Spleen (tissue), 11 donors: ENCODE data around the gene HILPDA. TPM values are rescaled to one million over a fixed set of nuclear protein-coding genes. Genes with fewer than 3 reads are reported as not detected.

Source experiments
- DNase-seq: peaks from one replicate; pipeline ENCODE4 v3.0.0-alpha.2; 2020
- H3K27ac ChIP-seq, 8 donors: fragments of 200-600 bp; sonication (generic) in 7 of 8; 1 replicate in 4 of 8; 2 replicates in 4 of 8; pipeline versions ENCODE4 v1.5.0 to v1.8.0; 2016 to 2021; ENCODE audit warnings: inconsistent platforms in 4 of 8, mild to moderate bottlenecking in 4 of 8, moderate library complexity in 1 of 8
- H3K27me3 ChIP-seq, 7 donors: fragments of 200-600 bp; sonication (generic) in 6 of 7; replicated peaks in 1 of 7; 1 replicate in 4 of 7; 2 replicates in 3 of 7; pipeline versions ENCODE4 v1.5.0 to v1.8.0; 2016 to 2021; ENCODE audit warnings: inconsistent platforms in 3 of 7, mild to moderate bottlenecking in 1 of 7
- H3K36me3 ChIP-seq, 6 donors: fragments of 200-600 bp; sonication (generic) in 5 of 6; 1 replicate in 4 of 6; 2 replicates in 2 of 6; pipeline versions ENCODE4 v1.5.0 to v1.8.0; 2016 to 2021; ENCODE audit warnings: inconsistent platforms in 2 of 6
- H3K4me1 ChIP-seq, 6 donors: fragments of 200-600 bp; sonication (generic) in 5 of 6; 1 replicate in 3 of 6; 2 replicates in 3 of 6; pipeline versions ENCODE4 v1.5.0 to v1.8.0; 2016 to 2021; ENCODE audit warnings: inconsistent platforms in 3 of 6
- H3K4me3 ChIP-seq, 8 donors: fragments of 200-600 bp; sonication (generic) in 7 of 8; 1 replicate in 4 of 8; 2 replicates in 4 of 8; pipeline versions ENCODE4 v1.5.0 to v1.8.0; 2016 to 2021; ENCODE audit warnings: inconsistent platforms in 4 of 8, mild to moderate bottlenecking in 4 of 8, moderate library complexity in 2 of 8
- H3K9me3 ChIP-seq, 8 donors: fragments of 200-600 bp; sonication (generic) in 7 of 8; 1 replicate in 4 of 8; 2 replicates in 4 of 8; pipeline versions ENCODE4 v1.5.0 to v1.8.0; 2016 to 2021; ENCODE audit warnings: inconsistent platforms in 4 of 8
- POLR2A ChIP-seq, 3 donors: fragments of 450-650 bp; IDR thresholded peaks; one replicate each; pipeline ENCODE4 v1.5.1; 2017; ENCODE audit warnings: antibody characterized with exemption in 3 of 3, mild to moderate bottlenecking in 1 of 3
- POLR2AphosphoS5 ChIP-seq, 3 donors: sonication (generic); formaldehyde crosslinking; IDR thresholded peaks; one replicate each; pipeline ENCODE4 v1.5.1; 2017; ENCODE audit warnings: antibody characterized with exemption in 3 of 3
- WGBS, 5 donors: extraction: QIAGEN DNeasy Blood & Tissue Kit in 3 of 5; methylation state at CpG; one replicate each; pipeline versions ENCODE4 v1.1.5 to v1.1.7; 2013 to 2018; 5-methylcytosine and 5-hydroxymethylcytosine counted together
- intact Hi-C: fragments of 100-400 bp; cut with DNase I; formaldehyde crosslinking; loops from one replicate; pipeline ENCODE4 v1.15.0; 2023; ENCODE audit warnings: low total_unique reads
- polyA plus RNA-seq, 3 donors: library from polyadenylated mRNA; stranded (reverse); fragments of 200-250 nt; gene quantifications; one replicate each; pipeline ENCODE4 v1.2.1, GENCODE V29; 2013
- total RNA-seq, 7 donors: library from RNA; depleted of rRNA in 3 of 7; stranded (reverse); fragments of >200 nt in 3 of 7; fragmentation: NEBNext Ultra II Directional in 4 of 7; extraction: Animal tissue kit (Norgen Biotek cat#: 25700) in 4 of 7; gene quantifications; one replicate each; pipeline versions ENCODE4 v1.1.0 to v1.2.1, GENCODE V29; 2016 to 2021
- TF ChIP-seq, protein P1 (sequence below), 11 experiments: fragments of 200-600 bp in 7 of 11; fragments of 450-650 bp in 4 of 11; sonication (generic) in 4 of 11; IDR thresholded peaks in 8 of 11; conservative IDR thresholded peaks in 3 of 11; 1 replicate in 7 of 11; 2 replicates in 4 of 11; pipeline versions ENCODE4 v1.4.0 to v1.8.0; 2016 to 2021; ENCODE audit warnings: antibody characterized with exemption in 11 of 11, inconsistent platforms in 4 of 11, mild to moderate bottlenecking in 1 of 11
- donor health status: healthy with polysubstance abuse.
- donor health status: DM: no; HTN: no; CAD: no; lungs with moderate emphysema.
- donor health status: DM: no; HTN: no; CAD: no.
- donor health status: Bipolar disorder and iron deficiency.
- donor health status: healthy.
- donor health status: DM: no; HTN: no; CAD: no.
- donor health status: DM: yes; HTN: yes; CAD: no.

The HILPDA gene
- total and polyA plus RNA-seq, 10 donors = 3.2 to 16.7 (median 7.1) TPM

DNA sequence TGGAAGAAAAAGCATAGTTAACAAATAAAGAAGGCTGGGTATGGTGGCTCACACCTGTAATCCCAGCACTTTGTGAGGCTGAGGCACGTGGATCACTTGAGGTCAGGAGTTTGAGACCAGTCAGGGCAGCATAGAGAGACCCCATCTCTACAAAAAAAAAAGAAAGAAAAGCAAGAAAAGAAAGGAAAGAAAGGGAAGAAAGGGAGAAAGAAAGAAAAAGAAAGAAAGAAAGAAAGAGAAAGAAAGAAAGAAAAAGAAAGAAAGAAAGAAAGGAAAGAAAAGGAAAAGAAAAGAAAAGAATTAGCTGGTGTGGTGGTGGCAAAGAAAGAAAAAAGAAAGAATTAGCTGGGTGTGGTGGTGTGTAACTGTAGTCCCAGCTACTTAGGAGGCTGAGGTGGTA, 3.1 kb upstream of the HILPDA start:
- Histone ChIP-seq H3K27me3 (no peaks in the 10 kb centered on the region), H3K9me3 (no peaks in the 10 kb centered on the region), H3K27ac (no peak overlapping the region), H3K4me1 (peaks cover 7 to 39% (median 25%) of the 10 kb centered on the region in 6 donors), H3K4me3 (no peak overlapping the region), H3K36me3 (peaks cover 0 to 5% (median 0%) of the 10 kb centered on the region in 6 donors)
- intact Hi-C loops = no loop called here
- no peak for DNase-seq
- 78 to 96% (median 86%) methylated on average over 1 of the region's 1 CpG for WGBS, 5 donors
- TF ChIP-seq POLR2AphosphoS5 (IDR thresholded peaks at IDR 0.05) = no peak
- TF ChIP-seq, protein P1, sequence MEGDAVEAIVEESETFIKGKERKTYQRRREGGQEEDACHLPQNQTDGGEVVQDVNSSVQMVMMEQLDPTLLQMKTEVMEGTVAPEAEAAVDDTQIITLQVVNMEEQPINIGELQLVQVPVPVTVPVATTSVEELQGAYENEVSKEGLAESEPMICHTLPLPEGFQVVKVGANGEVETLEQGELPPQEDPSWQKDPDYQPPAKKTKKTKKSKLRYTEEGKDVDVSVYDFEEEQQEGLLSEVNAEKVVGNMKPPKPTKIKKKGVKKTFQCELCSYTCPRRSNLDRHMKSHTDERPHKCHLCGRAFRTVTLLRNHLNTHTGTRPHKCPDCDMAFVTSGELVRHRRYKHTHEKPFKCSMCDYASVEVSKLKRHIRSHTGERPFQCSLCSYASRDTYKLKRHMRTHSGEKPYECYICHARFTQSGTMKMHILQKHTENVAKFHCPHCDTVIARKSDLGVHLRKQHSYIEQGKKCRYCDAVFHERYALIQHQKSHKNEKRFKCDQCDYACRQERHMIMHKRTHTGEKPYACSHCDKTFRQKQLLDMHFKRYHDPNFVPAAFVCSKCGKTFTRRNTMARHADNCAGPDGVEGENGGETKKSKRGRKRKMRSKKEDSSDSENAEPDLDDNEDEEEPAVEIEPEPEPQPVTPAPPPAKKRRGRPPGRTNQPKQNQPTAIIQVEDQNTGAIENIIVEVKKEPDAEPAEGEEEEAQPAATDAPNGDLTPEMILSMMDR (IDR thresholded peaks at IDR 0.05 in 8 of 11, conservative IDR thresholded peaks at IDR 0.05 in 3 of 11) = no peak
- TF ChIP-seq POLR2A (IDR thresholded peaks at IDR 0.05) = no peak

DNA sequence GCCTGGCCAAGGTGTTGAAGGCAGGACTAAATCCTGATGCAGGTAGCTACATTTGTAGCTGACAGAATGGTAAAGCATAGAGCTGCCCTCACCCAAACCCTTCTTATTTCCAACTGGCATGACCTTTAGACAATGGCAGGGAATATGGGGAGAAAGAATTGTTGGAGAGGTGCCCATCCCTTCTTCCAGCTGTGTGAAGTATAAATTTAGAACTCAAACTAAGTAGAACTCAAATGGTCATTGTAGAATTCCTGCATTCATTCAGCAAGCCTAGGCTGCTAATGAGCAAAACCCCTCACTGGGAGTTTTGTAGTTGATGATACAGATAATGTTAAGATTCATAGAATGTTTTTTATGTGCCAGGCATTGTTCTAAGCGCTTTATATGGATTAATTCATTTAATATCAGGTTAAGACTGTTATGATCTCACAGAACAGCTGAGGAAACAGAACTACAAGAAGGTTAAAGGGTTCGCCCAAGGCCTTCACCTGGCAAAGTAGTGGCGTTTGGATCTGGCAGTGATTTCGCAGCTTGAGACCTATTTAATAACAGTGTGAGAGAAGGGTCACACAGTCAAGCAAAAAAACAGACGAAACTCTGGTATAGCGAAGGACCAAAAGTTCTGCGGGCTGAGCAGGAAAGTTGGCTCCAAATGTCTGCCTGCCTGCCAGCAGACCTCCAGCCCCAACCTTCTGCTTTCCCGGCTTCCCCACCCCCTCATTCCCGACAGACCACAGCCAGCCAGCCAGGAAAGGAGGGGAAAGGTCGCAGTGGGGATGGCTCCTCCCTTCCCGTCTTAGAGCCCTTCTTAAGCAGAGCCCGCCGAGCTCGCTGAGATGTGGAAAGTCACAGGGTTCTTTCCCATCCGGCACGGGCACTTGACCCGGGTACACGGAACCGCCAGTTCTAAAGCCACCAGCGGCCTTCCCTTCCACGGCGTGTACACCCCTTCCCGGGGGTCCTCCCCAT, 1.6 kb upstream of the HILPDA start:
- TF ChIP-seq, protein P1 (IDR thresholded peaks at IDR 0.05 in 8 of 11, conservative IDR thresholded peaks at IDR 0.05 in 3 of 11) = no peak
- peak; percentile 77 to 82 (median 82) for TF ChIP-seq POLR2AphosphoS5 (IDR thresholded peaks at IDR 0.05)
- no peak for TF ChIP-seq POLR2A (IDR thresholded peaks at IDR 0.05)
- DNase-seq = peak; percentile 84
- Histone ChIP-seq H3K9me3 (no peaks in the 10 kb centered on the region), H3K27ac (peak overlapping the region; percentile 55 to 93 (median 88)), H3K4me3 (peak overlapping the region in 1 of 8 donors; percentile 75), H3K27me3 (no peaks in the 10 kb centered on the region), H3K4me1 (peaks cover 7 to 51% (median 37%) of the 10 kb centered on the region in 6 donors), H3K36me3 (peaks cover 0 to 9% (median 0%) of the 10 kb centered on the region in 6 donors)
- WGBS, 5 donors = 59 to 70% (median 64%) methylated on average over 23 of the region's 23 CpGs
- intact Hi-C loops = no loop called here

DNA sequence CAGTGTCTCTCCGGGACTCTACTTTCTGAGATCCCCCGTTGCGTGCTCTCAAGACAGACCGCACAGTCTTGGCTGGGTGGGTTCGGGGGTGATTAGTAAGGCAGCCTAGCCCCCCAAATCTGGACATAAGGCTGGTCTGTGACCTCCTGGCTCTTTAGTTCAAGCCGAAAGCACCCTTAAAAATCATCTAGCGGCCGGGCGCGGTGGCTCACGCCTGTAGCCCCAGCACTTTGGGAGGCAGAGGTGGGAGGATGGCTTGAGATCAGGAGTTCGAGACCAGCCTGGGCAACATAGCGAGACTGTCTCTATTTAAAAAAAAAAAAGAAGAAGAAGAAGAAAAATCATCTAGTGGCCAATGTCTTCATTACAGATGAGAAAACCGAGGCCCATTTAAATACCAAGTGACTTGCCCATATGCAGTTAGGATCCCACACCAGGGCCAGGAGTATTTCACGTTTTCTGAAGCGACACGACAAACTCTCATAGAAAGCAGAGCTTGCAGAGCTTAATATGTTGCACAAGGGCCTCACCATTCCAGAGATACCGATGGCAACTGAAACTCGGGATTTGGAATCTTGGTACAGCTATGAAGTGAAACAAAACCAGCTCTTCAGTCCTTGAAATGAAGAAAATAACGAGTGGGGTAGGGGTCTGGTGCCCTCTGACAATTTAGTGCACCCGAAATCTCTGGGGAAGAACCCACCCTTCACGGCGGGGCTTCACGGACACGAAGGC, 703 bp upstream of the HILPDA start:
- Histone ChIP-seq H3K27ac (peak overlapping the region; percentile 55 to 93 (median 88)), H3K4me1 (peaks cover 7 to 60% (median 44%) of the 10 kb centered on the region in 6 donors)
- intact Hi-C loops = no loop called here

More for the DNA sequence above, 703 bp upstream of the HILPDA start:
- DNase-seq = no peak
- Histone ChIP-seq H3K9me3 (no peaks in the 10 kb centered on the region), H3K27me3 (no peaks in the 10 kb centered on the region), H3K4me3 (peak overlapping the region; percentile 67 to 92 (median 78)), H3K36me3 (peaks cover 0 to 9% (median 0%) of the 10 kb centered on the region in 6 donors)
- TF ChIP-seq POLR2A (IDR thresholded peaks at IDR 0.05) (no peak), POLR2AphosphoS5 (IDR thresholded peaks at IDR 0.05) (no peak)
- TF ChIP-seq, protein P1 (IDR thresholded peaks at IDR 0.05 in 8 of 11, conservative IDR thresholded peaks at IDR 0.05 in 3 of 11) = no peak
- WGBS, 5 donors = 48 to 55% (median 50%) methylated on average over 24 to 25 of the region's 25 CpGs
